OCI-LY3 (cell line): ENCODE data around the gene TAS2R42.

Experiments used
- H2AFZ ChIP-seq: fragments of 200-600, 300-600 bp; shearing (Covaris generic); 2 replicates; pipeline ENCODE4 v1.6.0; 2014; ENCODE audit warnings: antibody characterized with exemption, low read depth, low read length
- H3K27ac ChIP-seq: fragments of 200-600, 300-600 bp; sonication (generic); 2 replicates; pipeline ENCODE4 v1.5.1; 2014; ENCODE audit warnings: mild to moderate bottlenecking, low read length, moderate library complexity, mixed read lengths
- H3K27me3 ChIP-seq: fragments of 200-600, 300-600 bp; sonication (generic); 2 replicates; pipeline ENCODE4 v1.6.1; 2014; ENCODE audit warnings: low read depth, low read length, mixed read lengths
- H3K36me3 ChIP-seq: fragments of 200-600, 300-600 bp; sonication (generic); replicated peaks from 2 replicates; pipeline ENCODE3; 2014; ENCODE audit warnings: low read depth, low read length, mixed read lengths
- H3K4me1 ChIP-seq: fragments of 300-600, 200-600 bp; sonication (generic); 2 replicates; pipeline ENCODE4 v1.6.1; 2014; ENCODE audit warnings: low read length, mixed read lengths
- H3K4me2 ChIP-seq: fragments of 200-600, 300-600 bp; sonication (generic); 2 replicates; pipeline ENCODE4 v1.6.1; 2014; ENCODE audit warnings: low read length, mixed read lengths
- H3K4me3 ChIP-seq: fragments of 300-600, 200-600 bp; sonication (generic); 2 replicates; pipeline ENCODE4 v1.5.1; 2014; ENCODE audit warnings: antibody characterized with exemption, mild to moderate bottlenecking, low read length, moderate library complexity
- H3K79me2 ChIP-seq: fragments of 300-600, 200-600 bp; shearing (Covaris generic); 2 replicates; pipeline ENCODE4 v1.6.1; 2014; ENCODE audit warnings: mild to moderate bottlenecking, low read length, mixed read lengths
- H3K9ac ChIP-seq: fragments of 300-600, 200-600 bp; shearing (Covaris generic); 2 replicates; pipeline ENCODE4 v1.6.0; 2014; ENCODE audit warnings: mild to moderate bottlenecking, low read length, moderate library complexity
- H3K9me3 ChIP-seq: fragments of 200-600, 300-600 bp; shearing (Covaris generic); 2 replicates; pipeline ENCODE4 v1.6.1; 2014; ENCODE audit warnings: low read length, mixed read lengths; ENCODE audit not compliant: insufficient read depth
- H4K20me1 ChIP-seq: fragments of 200-600, 300-600 bp; sonication (generic); 2 replicates; pipeline ENCODE4 v1.6.1; 2016; ENCODE audit warnings: low read length, mixed read lengths; ENCODE audit not compliant: insufficient read depth
- CTCF ChIP-seq: fragments of 200-600, 300-600 bp; sonication (generic); IDR thresholded peaks from 2 replicates; pipeline ENCODE4 v1.5.1; 2014; ENCODE audit warnings: antibody characterized with exemption, low read length, low read depth
- EZH2phosphoT487 ChIP-seq: fragments of 200-600 bp; shearing (Covaris generic); IDR thresholded peaks from 2 replicates; pipeline ENCODE4 v1.6.1; 2018; ENCODE audit warnings: antibody characterized with exemption, mixed run types, low read depth

The TAS2R42 gene

GRCh38 chr12:11170810-11171144 lies 16.0 kb downstream of the TAS2R42 start:
- TF ChIP-seq EZH2phosphoT487 (no peak), CTCF (no peak)
- H3K9ac ChIP-seq: peak overlapping the region; percentile 76
- peak overlapping the region; percentile 81 for H3K27ac ChIP-seq
- H2AFZ ChIP-seq: no peak overlapping the region
- peaks cover 90% of the 10 kb centered on the region for H3K79me2 ChIP-seq
- peaks cover 23% of the 10 kb centered on the region for H3K4me1 ChIP-seq
- H3K4me3 ChIP-seq: peak overlapping the region; percentile 77
- H4K20me1 ChIP-seq: peaks cover 35% of the 10 kb centered on the region
- no peaks in the 10 kb centered on the region for H3K9me3 ChIP-seq
- H3K36me3 ChIP-seq: peaks cover 33% of the 10 kb centered on the region
- H3K4me2 ChIP-seq: peak overlapping the region; percentile 89
- H3K27me3 ChIP-seq: no peaks in the 10 kb centered on the region

GRCh38 chr12:11166300-11166699 lies 20.4 kb downstream of the TAS2R42 start:
- Histone ChIP-seq H3K4me2 (no peak overlapping the region), H2AFZ (no peak overlapping the region), H3K27me3 (no peaks in the 10 kb centered on the region), H3K9me3 (no peaks in the 10 kb centered on the region), H3K36me3 (peaks cover 45% of the 10 kb centered on the region), H3K4me1 (peaks cover 27% of the 10 kb centered on the region), H3K27ac (no peak overlapping the region), H4K20me1 (peaks cover 70% of the 10 kb centered on the region), H3K4me3 (no peak overlapping the region), H3K9ac (no peak overlapping the region), H3K79me2 (peaks cover 97% of the 10 kb centered on the region)
- TF ChIP-seq CTCF (no peak), EZH2phosphoT487 (no peak)

GRCh38 chr12:11164384-11164783 lies 22.4 kb downstream of the TAS2R42 start:
- Histone ChIP-seq H3K9me3 (no peaks in the 10 kb centered on the region), H3K4me3 (no peak overlapping the region), H4K20me1 (peaks cover 64% of the 10 kb centered on the region), H3K36me3 (peaks cover 42% of the 10 kb centered on the region), H3K27me3 (no peaks in the 10 kb centered on the region), H3K9ac (no peak overlapping the region), H3K27ac (no peak overlapping the region), H3K4me1 (peaks cover 15% of the 10 kb centered on the region), H3K79me2 (peaks cover 97% of the 10 kb centered on the region), H2AFZ (no peak overlapping the region), H3K4me2 (no peak overlapping the region)
- TF ChIP-seq CTCF (no peak), EZH2phosphoT487 (no peak)

- peaks cover 39% of the 10 kb centered on the region for H3K36me3 ChIP-seq
- H3K27me3 ChIP-seq: no peaks in the 10 kb centered on the region
- H3K4me3 ChIP-seq: no peak overlapping the region
- no peak for TF ChIP-seq EZH2phosphoT487
- no peak for TF ChIP-seq CTCF
- peaks cover 62% of the 10 kb centered on the region for H4K20me1 ChIP-seq
- H3K4me1 ChIP-seq: peaks cover 12% of the 10 kb centered on the region
- H3K9ac ChIP-seq: no peak overlapping the region
- peaks cover 96% of the 10 kb centered on the region for H3K79me2 ChIP-seq
- no peak overlapping the region for H2AFZ ChIP-seq
- no peaks in the 10 kb centered on the region for H3K9me3 ChIP-seq
- no peak overlapping the region for H3K4me2 ChIP-seq
- H3K27ac ChIP-seq: no peak overlapping the region
Measured at GRCh38 chr12:11162502-11162901, 24.2 kb downstream of the TAS2R42 start.
